Inflammatory macrophage treated with lipopolysaccharide for 1 hour (primary cell): ENCODE data around the gene BHMT2.

ENCODE experiments used
- DNase-seq, 2 donors: peaks; one replicate each; pipeline ENCODE4 v3.0.0-alpha.2; 2020 to 2022

BHMT2 gene

DNA sequence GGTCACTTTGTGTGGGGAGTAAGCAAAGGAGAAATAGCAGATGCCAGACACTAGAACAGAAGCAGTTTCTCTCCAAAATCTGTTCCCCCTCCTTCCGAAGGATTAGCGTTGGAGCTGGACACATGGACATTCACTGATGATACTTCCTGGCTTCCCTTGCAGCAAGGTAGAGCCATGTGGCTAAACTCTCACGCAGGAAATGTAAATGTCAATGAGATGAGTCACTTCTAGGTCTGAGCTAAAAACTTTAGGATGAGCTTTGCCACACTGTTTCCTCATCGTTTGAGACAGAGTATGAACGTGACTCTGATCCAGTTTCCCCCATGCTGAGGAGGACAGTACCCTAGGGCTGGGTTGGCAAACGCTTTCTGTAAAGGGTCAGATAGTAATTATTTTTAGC, 5.1 kb downstream of the BHMT2 start:
- no peak for DNase-seq

DNA sequence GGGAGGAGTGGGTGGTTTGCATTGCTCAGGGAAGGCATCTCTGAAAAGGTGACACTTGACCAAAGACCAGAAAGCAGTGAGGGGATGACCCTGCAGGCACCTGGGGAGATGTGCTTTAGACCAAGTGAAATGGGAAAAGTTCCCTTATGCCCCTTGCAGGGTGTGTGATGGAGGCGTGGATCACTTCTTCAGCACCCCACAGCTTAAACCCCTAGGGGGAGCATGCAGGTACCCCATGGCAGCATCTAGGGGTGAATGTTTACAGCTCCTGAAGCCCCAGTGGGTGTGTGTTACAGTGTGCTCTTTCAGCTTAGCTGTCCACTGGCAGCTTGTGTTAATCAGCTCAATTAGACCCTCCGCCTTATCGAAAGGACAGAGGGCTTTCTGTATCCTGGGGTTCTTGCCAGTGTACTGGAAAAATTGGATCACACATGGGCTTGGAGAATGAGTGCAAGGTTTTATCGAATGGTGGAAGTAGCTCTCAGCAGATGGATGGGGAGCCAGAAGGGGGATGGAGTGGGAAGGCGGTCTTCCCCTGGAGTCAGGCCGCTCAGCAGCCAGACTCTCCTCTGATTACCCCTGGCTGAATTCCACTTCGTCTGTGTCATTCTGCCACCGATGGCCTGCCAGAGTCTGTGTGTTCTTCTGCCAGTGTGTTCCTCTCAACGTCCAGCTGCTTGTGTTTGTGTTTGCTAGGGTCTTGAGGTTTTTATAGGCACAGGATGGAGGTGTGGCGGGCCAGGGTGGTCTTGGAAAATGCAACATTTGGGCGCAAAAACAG, 6.3 kb downstream of the BHMT2 start:
- DNase-seq, result no peak

DNA sequence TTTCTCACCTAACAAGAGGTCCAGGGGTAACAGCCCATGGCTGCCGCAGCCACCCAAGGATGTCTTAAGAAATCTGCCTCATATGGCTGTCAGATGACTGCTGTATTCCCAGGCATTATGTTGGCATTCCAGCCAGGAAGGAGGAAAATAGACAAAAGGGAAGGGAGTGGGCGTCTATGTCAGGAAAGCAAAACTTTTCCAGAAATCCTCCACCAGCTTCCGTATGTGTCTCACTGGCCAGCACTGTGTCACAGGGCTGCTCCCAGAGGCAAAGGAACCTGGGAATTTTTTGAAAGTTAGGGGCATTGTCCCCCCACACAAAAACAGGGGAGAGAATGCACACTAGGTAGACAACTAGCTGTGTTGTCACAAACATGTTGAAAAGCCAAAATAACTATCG, 7.3 kb downstream of the BHMT2 start:
- no peak for DNase-seq

DNA sequence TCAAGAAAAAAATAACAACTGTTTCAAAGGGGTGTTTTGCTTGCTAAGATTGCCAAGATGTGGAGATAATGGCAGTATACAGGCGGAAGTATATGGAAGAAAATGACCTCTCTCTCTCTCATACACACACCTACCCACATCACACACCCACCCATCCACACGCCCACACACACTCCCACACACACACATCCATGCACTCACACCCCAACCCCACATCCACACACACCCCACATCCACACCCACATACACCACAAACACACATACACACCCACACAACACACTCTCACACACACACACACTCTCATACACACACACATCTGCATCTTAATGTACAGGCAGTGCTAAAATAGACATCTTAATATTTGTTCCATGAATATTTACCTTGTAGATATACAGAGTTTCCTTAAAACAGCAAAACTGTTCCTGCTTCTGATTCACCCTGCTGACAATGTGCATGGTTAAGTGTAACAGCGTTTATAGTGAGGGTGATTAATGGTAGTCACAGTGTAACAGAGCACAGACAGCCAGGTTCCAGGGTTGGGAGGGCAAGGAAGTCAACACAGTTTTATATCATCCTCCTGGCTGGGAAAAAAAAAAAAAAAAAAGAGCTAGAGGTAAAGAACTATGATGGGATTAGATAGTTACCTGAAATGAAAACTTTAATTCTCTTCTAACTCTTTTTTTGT, 8.3 kb downstream of the BHMT2 start:
- DNase-seq, result no peak

DNA sequence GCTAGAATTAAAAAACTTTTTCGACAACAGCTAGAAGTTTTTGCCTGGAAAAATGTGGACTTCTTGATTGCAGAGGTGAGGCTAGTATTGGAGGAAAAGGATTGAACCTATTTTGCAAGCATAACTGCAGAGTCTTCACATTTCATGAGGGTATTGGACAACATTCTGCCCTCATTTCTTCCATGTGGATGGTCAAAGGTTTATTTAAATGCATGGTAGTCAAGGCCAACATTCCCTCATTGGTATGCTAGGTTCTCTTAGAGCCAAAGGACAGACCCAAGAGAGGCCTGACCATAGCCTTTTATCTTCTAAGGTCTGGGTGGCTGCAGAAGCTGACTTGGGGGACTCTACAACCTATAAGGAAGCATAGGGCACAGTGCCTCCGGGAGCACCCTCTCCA, 11.2 kb downstream of the BHMT2 start:
- no peak for DNase-seq

DNA sequence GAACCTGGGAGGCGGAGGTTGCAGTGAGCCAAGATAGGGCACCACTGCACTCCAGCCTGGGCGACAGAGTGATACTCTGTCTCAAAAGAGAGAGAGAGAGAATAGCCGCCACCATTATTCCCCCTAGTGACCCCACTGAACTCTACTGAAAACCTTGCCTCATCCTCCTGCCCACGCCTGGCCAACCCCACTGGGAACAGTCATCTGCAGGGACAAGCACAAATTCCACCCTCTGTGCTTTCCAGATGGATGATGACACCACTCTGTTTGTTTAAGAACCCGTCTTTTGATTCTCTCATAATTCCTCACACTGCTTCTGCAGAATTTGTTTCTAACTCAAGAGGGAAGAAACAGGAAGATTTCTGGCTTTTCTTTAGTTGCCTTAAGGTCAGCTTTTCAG, 12.2 kb downstream of the BHMT2 start:
- DNase-seq, result peak; percentile 22 to 42

DNA sequence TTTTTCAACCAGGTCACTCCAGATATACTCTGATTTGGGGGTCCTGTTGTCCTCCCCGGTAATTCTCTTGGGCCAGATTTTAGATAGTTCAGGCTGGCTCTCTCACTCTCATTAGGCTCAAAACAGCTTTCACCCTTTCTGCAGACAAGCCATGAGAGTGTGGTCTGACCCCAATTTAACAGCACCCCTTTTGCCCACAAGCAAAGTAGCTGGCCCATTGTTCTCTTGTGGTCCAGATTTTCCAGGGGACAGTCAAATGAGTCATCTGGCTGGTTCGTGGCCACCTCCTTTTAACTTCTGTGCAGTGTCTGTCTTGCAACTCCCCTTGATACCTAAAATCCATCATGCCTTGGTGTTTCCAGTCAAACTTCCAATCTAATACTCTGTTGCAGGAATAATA, 16.5 kb downstream of the BHMT2 start:
- no peak for DNase-seq

DNA sequence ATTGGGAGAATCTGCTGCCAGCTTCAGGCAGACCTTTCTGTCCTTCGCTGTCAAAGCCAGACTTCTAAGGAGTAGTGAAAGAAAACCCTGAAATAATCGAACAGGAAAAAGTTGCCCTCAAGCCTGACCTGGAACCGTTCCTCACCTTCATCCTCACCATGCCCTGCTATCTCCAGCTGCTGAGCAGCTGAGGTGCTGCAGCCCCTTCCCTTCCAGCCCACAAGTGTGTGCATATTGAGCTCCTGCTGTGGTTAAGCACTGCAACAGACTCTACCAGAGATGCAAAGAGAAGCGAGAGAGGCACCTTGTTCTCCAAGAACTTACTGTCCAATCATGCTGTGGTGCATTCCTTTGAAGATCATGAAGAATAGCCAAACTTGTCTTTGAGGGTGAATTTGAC, 18.9 kb downstream of the BHMT2 start:
- no peak for DNase-seq

DNA sequence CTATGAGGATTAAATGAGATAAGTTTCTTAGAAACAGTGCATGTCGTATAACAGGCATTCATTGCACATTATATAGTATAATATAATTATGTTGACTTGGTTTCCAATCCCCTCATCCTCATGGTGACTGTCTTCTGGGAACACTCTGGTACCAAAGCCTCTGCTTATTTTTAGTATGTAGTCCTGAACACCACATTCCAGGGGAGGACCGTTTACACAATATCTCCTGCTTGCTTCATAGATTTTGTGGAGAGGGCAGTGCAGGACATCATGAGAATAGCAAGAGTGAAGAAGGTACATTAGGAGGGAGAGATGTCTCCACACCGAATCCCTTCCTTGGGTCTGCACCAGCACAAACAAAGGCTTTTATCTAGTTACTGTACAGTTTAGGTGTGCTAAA, 21.5 kb downstream of the BHMT2 start:
- DNase-seq, result no peak

DNA sequence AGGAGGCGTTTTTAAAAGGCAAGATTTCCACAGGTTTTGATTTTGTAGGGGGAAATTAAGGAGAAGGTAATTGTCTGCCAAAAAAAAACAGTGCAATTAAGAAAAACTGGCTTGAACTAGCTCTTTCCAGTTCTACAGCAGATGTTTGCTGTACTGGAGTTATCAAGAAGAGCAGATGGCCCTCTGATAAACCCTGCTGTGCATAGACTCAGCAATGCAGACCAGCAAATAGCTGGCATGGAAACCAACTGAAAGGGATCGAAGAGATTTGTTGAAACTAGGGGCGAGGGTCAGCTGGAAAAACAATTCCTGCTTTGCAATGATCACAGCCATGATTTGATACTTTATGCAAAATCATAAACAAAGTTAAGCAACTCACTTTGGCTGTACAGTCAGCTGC, 24.2 kb downstream of the BHMT2 start:
- DNase-seq, result no peak

DNA sequence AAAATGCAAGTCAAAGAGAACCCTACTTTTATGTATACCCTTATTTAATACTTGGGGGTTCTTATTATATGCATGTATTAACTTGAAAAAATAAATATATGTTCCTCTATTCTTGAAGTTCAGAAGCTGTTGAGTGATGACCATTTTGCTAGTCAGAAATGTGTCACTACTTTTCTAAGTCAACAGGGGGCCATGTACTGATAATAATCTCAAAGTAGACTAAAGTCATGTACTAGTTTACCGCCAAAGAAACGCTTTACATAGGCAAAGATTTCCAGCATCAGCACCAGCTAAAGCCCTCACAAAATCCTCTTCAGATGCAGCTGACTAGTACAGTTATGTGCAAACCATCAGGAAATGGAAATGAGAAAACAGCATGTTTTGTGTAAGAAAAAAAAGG, 36.3 kb downstream of the BHMT2 start:
- no peak for DNase-seq

DNA sequence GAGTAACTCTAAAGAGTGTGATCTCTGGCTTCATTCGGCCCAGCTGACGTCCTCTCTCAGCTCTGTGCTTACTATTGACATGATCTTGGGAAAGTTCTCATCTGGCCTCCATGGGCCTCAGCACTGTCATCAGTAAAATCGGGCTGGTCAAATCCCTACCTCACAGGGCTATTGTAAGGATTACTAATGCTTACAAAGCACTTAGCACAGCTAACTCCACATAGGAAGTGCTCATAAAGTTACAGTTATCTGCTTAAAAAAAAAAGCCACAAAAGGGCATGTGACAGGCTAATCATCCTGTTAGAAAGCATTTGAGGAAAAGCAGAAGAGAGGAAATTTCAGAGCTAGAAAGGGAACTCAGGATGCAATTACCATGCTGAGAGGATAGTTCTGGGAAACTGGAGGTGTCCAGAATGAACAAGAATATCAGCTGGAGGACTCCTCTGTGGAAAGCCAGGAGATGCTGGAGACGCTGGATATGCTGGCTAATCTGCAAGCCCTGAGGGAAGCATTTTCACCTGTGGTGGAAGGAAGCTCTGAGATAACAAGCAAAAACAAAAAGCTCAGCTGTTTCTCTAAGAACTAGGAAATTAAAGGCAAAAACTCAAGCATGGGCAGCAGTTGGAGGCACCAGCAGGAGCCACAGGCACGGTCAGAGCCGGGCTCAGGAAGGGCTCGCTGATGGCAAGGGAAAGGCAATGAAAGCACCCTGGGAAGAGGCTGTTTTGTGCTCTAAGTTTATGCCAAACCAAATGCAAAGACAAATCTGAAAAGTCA, 37.6 kb downstream of the BHMT2 start:
- peak; percentile 78 to 88 for DNase-seq

DNA sequence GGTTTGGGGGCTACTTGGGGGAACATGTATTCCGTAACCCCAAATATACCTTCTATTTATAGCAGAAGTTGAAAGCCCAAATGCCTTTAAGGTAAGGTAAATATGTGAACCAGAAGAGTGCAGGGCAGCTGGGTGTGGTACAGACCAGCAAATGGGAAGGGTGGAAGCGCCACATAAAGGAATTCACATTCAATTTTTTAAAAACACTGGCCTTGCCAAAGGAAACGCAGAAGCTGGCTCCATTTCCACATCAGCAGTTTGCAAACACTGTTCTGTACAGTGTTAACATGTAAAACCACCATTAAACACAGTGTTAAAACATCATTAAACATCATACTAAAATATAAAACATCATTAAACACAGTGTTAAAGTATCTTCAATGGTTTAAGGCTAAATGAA, 38.5 kb downstream of the BHMT2 start:
- DNase-seq, result no peak

DNA sequence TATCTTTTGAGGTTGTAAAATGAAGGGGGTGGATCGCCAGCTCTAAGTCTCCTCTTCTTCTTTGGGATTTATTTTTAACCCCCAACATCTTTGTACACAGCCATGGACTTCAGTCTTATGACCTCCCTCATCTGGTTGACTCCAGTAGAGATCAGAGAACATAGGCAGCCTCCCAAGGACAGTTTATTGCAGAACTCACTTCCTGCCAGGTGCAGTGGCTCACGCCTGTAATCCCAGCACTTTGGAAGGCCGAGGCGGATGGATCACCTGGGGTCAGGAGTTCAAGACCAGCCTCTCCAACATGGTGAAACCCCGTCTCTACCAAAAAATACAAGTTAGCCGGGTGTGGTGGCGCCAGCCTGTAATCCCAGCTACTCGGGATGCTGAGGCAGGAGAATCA, 39.2 kb downstream of the BHMT2 start:
- no peak for DNase-seq

DNA sequence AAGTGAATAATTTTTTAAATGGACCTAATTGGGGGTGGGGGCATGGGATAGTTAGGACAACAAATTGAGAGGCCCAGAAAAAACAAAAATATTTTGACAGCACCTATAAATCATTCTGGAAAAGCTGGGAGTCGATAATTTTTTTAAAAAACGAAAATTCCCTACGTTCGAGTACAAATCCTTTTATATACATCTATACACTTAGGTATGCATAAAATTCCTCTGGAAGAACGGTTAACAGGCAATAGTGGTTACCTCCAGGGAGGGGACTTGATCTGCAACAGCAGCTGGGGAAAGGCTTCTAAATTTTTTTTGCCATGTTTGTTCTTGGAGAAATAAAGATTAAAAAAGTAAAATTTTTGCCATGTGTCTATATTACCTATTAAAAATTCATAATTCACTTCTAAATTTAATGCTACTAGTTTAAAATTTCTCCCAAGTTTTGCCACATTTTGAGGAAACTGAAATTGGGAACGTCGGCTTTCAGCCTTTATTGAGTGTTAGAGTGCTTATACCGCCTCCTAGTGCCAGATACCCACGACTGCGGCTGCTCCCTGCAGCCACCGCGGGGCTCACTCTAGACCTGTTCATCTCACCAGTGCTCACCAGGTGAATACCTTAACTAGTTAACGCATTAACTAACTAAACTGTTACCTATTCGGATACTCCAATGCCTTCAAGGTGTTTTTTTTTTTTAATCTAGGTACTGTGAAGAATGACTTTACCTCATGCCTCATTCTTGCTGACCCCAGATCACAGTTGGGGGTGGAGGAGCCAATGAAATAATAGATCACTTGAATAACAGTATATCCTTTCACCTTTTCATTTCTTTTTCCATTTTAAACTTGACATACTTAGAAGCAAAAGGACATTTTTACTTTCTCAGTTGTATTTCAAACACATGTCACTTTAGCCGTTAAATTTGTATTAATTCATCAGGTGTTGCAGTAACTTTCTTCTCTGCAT, 40.2 kb downstream of the BHMT2 start:
- peak; percentile 36 to 64 for DNase-seq

DNA sequence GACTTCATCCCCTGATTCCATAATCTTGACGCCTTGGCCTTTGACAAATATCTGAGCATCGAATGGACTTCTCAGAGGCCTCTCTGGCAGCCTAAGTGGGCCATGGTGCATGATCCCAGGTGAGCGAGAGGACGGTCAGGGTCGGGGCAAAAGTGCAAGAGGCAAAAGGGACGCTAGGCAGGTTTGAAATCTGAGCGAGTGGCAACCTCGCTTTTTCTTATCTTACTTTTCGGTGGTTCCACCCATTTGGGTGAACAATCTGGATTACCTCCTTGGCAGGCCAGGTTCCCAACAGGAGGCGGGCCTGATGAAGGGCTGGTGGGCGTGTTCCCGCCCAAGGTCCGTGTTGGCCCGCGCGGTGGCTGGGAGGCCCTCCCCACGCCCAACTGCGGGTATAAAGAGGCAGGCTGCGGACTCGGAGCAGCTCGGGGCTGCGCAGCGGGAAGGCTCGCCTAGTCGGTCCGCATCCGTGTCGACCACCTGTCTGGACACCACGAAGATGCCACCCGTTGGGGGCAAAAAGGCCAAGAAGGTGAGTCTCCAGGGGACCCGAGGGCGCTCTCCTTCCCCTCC, 41.9 kb downstream of the BHMT2 start, which contains the start of gene BHMT:
Gene BHMT (plus strand): TSS at position 423 of the 573 bp plus-strand sequence. CDS start 77 bp downstream, at position 500.
- DNase-seq, result no peak

DNA sequence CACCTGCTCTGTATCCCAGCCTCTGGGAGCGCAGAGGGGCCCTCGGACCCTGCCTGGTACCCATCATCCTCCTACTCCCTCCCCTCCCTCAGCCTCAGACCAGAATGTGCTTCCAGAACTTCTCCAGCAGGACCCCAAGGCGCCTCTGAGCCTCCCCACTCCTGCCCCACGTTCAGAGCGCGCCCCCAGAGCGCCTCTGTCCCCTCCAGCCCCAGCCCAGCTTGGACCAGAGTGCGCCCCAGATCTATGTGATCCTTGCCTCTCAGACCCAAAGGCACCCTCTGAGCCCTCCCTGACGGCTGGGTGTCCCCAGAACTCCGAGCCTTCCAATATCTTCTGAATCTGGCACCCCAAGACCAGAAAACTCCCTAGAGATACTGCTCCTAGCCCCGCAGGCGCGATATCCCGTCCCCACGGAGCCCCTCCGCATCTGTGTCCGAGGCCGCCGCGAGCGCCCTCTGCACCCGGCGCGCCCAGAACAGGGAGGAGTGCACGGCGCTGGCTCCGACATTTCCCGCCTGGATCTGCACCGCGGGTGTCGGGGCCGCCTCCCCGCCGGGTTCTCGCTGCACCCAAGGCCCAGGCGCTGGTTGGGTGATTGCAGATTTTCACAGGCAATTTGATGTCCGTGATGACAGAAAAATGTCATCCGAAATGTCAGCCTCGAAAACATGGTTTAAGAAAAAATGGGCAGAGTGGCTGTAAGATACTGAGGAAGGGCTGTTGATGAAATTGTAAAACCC, 42.6 kb downstream of the BHMT2 start:
- no peak for DNase-seq

DNA sequence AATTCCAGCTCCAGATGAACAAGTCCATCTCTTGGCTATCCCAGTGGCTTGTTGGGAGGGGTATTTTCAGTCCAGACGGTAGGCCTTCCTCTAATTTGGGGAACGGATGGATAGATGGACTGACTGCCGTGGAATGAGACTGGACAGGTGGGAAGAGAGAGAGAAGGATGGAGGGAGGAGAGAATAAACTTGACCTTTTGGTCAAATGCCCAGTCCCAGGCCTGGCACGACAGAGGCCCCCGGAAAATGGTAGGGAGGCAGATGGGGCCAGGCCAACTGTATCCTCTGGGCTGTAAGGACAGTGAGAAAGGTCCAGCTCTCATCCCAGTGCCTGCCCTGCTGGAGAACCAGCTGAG, 43.1 kb downstream of the BHMT2 start:
- DNase-seq, result no peak

DNA sequence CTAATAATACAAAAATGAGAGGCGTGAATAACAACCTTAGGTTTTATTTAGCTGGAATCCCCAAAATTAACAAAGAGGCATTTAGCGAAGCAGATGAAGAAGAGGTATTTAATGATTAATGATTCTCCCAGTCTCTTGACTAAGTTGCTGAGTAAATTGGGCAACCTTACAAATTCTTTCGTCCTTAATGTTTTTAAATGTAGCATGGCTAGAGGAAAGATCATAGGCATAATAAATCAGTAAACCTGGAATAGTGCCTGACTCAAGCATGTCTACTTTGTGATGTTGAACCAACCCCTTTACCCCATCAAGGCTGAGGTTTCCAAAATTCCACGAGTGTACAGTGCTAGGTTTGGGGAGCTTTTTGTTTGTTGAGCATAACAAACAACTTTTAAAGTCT, 49.9 kb downstream of the BHMT2 start:
- no peak for DNase-seq

DNA sequence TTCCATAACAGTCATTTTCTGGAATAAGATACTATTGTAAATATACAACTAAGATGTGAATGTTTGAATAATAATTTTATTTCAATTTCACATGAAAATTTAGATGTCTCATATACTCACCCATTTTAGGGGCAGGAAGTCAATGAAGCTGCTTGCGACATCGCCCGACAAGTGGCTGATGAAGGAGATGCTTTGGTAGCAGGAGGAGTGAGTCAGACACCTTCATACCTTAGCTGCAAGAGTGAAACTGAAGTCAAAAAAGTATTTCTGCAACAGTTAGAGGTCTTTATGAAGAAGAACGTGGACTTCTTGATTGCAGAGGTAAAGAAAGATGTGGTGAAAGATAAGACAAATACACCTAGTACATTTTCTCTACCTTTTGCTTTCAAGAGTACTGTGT, 50.7 kb downstream of the BHMT2 start:
- no peak for DNase-seq

DNA sequence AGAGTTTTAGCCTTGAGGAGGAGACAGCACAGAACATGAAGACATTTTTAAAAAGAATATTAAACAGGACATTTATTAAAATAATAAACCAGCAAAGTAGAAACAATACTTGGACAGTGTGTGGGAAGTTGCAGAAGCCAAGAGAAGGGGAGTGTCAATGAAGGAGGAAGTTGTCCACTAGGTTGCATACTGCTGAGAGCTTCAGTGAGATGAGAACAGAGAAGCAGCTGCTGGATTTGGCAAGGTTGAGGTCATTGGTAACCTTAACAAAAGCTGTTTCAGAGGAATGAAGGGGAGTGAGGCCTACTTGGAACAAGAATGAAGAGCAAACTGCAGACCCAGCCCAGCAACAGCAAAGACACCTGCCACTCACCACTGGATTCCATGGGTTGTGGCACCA, 53.4 kb downstream of the BHMT2 start:
- peak; percentile 62 to 78 for DNase-seq

DNA sequence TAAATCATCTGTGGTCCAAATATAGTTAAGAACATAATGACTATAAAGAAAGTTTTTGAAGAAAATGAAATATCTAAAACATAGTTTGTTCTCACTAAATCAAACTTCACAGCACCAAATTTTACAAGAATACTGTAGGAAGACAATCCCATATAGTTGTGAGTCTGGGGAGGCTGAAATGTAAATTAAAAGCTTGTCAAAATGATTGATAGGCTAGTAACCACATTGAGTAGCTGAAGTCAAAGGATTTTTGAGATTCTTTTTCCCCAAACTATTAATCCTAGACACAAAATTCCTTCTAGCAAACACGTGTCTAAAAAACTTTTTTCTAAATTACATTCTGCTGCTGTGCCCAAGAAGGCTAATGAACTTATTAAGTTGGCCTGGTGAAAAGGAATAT, 55.0 kb downstream of the BHMT2 start:
- no peak for DNase-seq
